Common myeloid progenitor, CD34-positive (primary cell): ENCODE measurements around the gene MINAR2.

Experiments
- CTCF ChIA-PET: fragments of 350-600 bp; sonication (Branson Sonifier 250); formaldehyde crosslinking; loops from one replicate; lab custom pipeline; 2021; ENCODE audit warnings: antibody characterized with exemption; lab: Charles Lee
- POLR2A ChIA-PET: fragments of 350-600 bp; sonication (Branson Sonifier 250); formaldehyde crosslinking; loops from one replicate; lab custom pipeline; 2021; ENCODE audit warnings: antibody characterized with exemption; lab: Charles Lee
- DNase-seq, 3 donors: peaks; one replicate each; pipeline versions ENCODE4 v3.0.0 to v3.0.0-alpha.2; 2013
- H3K27ac ChIP-seq, 2 experiments: 1 replicate in 1 of 2; 2 replicates in 1 of 2; pipeline ENCODE4 v1.7.0; 2013; ENCODE audit warnings: inconsistent platforms in 2 of 2, low read length in 2 of 2, mild to moderate bottlenecking in 2 of 2, low read depth in 1 of 2, moderate library complexity in 1 of 2; ENCODE audit not compliant: severe bottlenecking in 2 of 2, insufficient read depth in 1 of 2, poor library complexity in 1 of 2
- H3K27me3 ChIP-seq, 5 experiments: replicated peaks in 2 of 5; 1 replicate in 3 of 5; 2 replicates in 2 of 5; pipeline versions ENCODE4 v1.6.1 to v1.7.0; 2013; ENCODE audit warnings: low read length in 4 of 5, mild to moderate bottlenecking in 2 of 5, moderate library complexity in 2 of 5, inconsistent platforms in 1 of 5; ENCODE audit not compliant: insufficient read depth in 5 of 5, control insufficient read depth in 4 of 5
- H3K36me3 ChIP-seq, 4 experiments: 1 replicate in 2 of 4; 2 replicates in 2 of 4; pipeline versions ENCODE4 v1.6.1 to v1.7.0; 2013; ENCODE audit warnings: low read length in 3 of 4, control low read depth in 1 of 4, mild to moderate bottlenecking in 1 of 4; ENCODE audit not compliant: control insufficient read depth in 4 of 4, insufficient read depth in 4 of 4
- H3K4me1 ChIP-seq, 4 experiments: 1 replicate in 3 of 4; 2 replicates in 1 of 4; pipeline versions ENCODE4 v1.6.1 to v1.7.1; 2013; ENCODE audit warnings: low read length in 3 of 4, mild to moderate bottlenecking in 3 of 4, control low read depth in 1 of 4, inconsistent platforms in 1 of 4, moderate library complexity in 1 of 4; ENCODE audit not compliant: control insufficient read depth in 4 of 4, insufficient read depth in 4 of 4; ENCODE audit errors: control extremely low read depth in 1 of 4
- H3K4me3 ChIP-seq, 7 experiments: 1 replicate in 4 of 7; 2 replicates in 3 of 7; pipeline versions ENCODE4 v1.5.1 to v1.7.0; 2013; ENCODE audit warnings: mild to moderate bottlenecking in 7 of 7, low read length in 6 of 7, moderate library complexity in 6 of 7, inconsistent platforms in 2 of 7, low read depth in 2 of 7, control low read depth in 1 of 7; ENCODE audit not compliant: insufficient read depth in 4 of 7, control insufficient read depth in 1 of 7; ENCODE audit errors: extremely low read depth in 1 of 7
- H3K9me3 ChIP-seq, 5 experiments: 1 replicate in 4 of 5; 2 replicates in 1 of 5; pipeline versions ENCODE4 v1.6.1 to v1.7.1; 2013; ENCODE audit warnings: low read length in 4 of 5, mild to moderate bottlenecking in 2 of 5, inconsistent platforms in 1 of 5, low read depth in 1 of 5, moderate library complexity in 1 of 5; ENCODE audit not compliant: control insufficient read depth in 4 of 5, insufficient read depth in 2 of 5; ENCODE audit errors: control extremely low read depth in 1 of 5
- WGBS: methylation state at CpG from one replicate; pipeline ENCODE4 v1.1.5; 2013; ENCODE audit not compliant: insufficient coverage; 5-methylcytosine and 5-hydroxymethylcytosine counted together

Gene MINAR2

DNA sequence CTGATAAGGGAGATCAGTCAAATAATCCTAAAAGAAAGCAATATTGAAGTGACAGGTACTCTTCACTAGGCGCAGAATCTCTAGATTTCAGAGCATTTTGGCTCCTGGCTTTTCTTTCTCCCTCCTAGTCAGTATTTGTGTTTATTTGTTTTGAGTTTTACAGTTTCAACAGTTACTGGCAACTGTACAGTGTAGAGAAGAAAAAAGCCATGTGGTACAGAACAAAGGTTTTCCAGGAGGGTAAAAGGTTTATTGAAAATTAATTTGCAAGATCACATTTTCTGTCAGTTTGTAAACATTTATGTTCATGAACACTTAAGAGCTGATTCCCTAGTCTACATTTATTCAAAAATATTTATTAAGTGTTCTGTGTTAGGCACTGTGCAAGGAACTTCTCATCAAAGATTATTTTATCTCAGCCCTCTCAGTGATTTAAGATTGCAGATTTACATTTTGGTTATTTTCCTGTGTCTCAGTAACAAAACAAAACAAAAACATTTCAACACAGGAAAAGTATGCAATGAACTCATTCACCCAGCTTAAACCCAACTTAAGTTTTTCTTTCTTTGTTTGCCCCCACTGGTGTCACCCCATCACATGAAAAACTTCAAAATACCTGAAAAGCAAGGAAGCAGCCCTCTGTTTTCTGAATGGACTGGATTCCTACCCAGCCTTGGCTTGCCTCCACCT is 12.9 kb downstream of the MINAR2 start:
- H3K9me3 ChIP-seq = no peaks in the 10 kb centered on the region
- no peak overlapping the region for H3K4me3 ChIP-seq
- CTCF ChIA-PET = interaction anchor here (1.5 to 1.9 kb wide), 2 partner anchors 10 kb away, joined by 4 to 8 read pairs; no protein-coding TSS in a partner anchor
- WGBS = 100% methylated on average over 1 of the region's 1 CpG
- no peak for DNase-seq
- no peak overlapping the region for H3K27ac ChIP-seq
- H3K36me3 ChIP-seq = no peaks in the 10 kb centered on the region
- no peaks in the 10 kb centered on the region for H3K4me1 ChIP-seq
- H3K27me3 ChIP-seq = peaks cover 0 to 2% (median 0%) of the 10 kb centered on the region in 5 experiments
- POLR2A ChIA-PET = no interaction called here

DNA sequence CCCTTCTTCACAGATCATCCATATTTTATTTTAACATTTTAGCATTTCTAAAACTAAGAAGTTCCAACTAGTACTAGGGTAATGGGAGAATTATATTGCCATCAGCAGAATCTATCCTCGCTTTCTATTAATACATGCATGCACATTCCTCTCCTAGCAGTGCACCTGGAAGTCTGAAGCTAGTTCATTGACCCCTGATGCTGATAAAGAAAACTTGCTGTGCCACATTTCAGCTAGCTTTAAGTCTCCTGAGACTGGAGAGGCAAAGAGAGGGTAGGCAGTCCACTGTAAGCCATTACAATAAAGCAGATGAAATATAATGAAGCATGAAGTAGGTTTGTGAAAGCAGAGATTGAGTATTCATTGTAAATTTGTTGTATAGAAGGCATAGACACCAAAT is 15.8 kb downstream of the MINAR2 start:
- no peaks in the 10 kb centered on the region for H3K9me3 ChIP-seq
- DNase-seq = no peak
- H3K4me1 ChIP-seq = no peaks in the 10 kb centered on the region
- H3K27ac ChIP-seq = no peak overlapping the region
- H3K27me3 ChIP-seq = peaks cover 0 to 2% (median 0%) of the 10 kb centered on the region in 5 experiments
- no peaks in the 10 kb centered on the region for H3K36me3 ChIP-seq
- no CpG with 5 or more reads among the region's 1 CpG for WGBS
- ChIA-PET CTCF (interaction anchor here (1.0 kb wide), 1 partner anchor 9 kb away, joined by 7 read pairs; no protein-coding TSS in a partner anchor), POLR2A (no interaction called here)
- no peak overlapping the region for H3K4me3 ChIP-seq

- CTCF ChIA-PET = interaction anchor here (0.8 to 2.2 kb wide), 2 partner anchors 8 to 25 kb away, joined by 3 to 9 read pairs; no protein-coding TSS in a partner anchor
- POLR2A ChIA-PET = no interaction called here
- peaks cover 0 to 2% (median 0%) of the 10 kb centered on the region in 5 experiments for H3K27me3 ChIP-seq
- DNase-seq = no peak
- no peaks in the 10 kb centered on the region for H3K9me3 ChIP-seq
- H3K4me3 ChIP-seq = no peak overlapping the region
- 93% methylated on average over 2 of the region's 2 CpGs for WGBS
- H3K4me1 ChIP-seq = peaks cover 0 to 2% (median 0%) of the 10 kb centered on the region in 4 experiments
- H3K36me3 ChIP-seq = no peaks in the 10 kb centered on the region
- H3K27ac ChIP-seq = no peak overlapping the region
Measured at GRCh38 chr5:129766798-129767197, 18.9 kb downstream of the MINAR2 start.

GRCh38 chr5:129767927-129768380 is 20.1 kb downstream of the MINAR2 start:
- ChIA-PET POLR2A (no interaction called here), CTCF (interaction anchor here (0.6 to 8.7 kb wide), 7 partner anchors 9 to 365 kb away, joined by 3 to 62 read pairs (median 5); no protein-coding TSS in a partner anchor)
- WGBS = 0% methylated on average over 2 of the region's 3 CpGs
- Histone ChIP-seq H3K9me3 (no peaks in the 10 kb centered on the region), H3K36me3 (no peaks in the 10 kb centered on the region), H3K27ac (no peak overlapping the region), H3K4me1 (peaks cover 0 to 2% (median 0%) of the 10 kb centered on the region in 4 experiments), H3K27me3 (peaks cover 0 to 2% (median 0%) of the 10 kb centered on the region in 5 experiments), H3K4me3 (no peak overlapping the region)
- peak; percentile 92 to 95 (median 93) for DNase-seq

- H3K4me1 ChIP-seq = peaks cover 0 to 2% (median 0%) of the 10 kb centered on the region in 4 experiments
- no peak for DNase-seq
- H3K9me3 ChIP-seq = no peaks in the 10 kb centered on the region
- ChIA-PET POLR2A (no interaction called here), CTCF (interaction anchor here (0.6 to 8.7 kb wide), 8 partner anchors 9 to 366 kb away, joined by 3 to 62 read pairs (median 4); no protein-coding TSS in a partner anchor)
- H3K4me3 ChIP-seq = no peak overlapping the region
- H3K27me3 ChIP-seq = peaks cover 0 to 2% (median 0%) of the 10 kb centered on the region in 5 experiments
- no peak overlapping the region for H3K27ac ChIP-seq
- 94% methylated on average over 3 of the region's 6 CpGs for WGBS
- no peaks in the 10 kb centered on the region for H3K36me3 ChIP-seq
Measured at GRCh38 chr5:129768735-129769134, 20.8 kb downstream of the MINAR2 start.

GRCh38 chr5:129770024-129770820 is 22.3 kb downstream of the MINAR2 start:
- peaks cover 0 to 2% (median 0%) of the 10 kb centered on the region in 4 experiments for H3K4me1 ChIP-seq
- no peak overlapping the region for H3K27ac ChIP-seq
- no peak overlapping the region for H3K4me3 ChIP-seq
- H3K9me3 ChIP-seq = no peaks in the 10 kb centered on the region
- ChIA-PET POLR2A (interaction anchor here (0.6 kb wide), 1 partner anchor 1339 kb away, joined by 3 read pairs; no protein-coding TSS in a partner anchor), CTCF (interaction anchor here (0.5 to 8.7 kb wide), 15 partner anchors 9 to 1236 kb away, joined by 3 to 62 read pairs (median 3); partner anchors contain the start of gene MINAR2)
- no peaks in the 10 kb centered on the region for H3K36me3 ChIP-seq
- WGBS = 90% methylated on average over 4 of the region's 5 CpGs
- peaks cover 0 to 2% (median 0%) of the 10 kb centered on the region in 5 experiments for H3K27me3 ChIP-seq
- DNase-seq = no peak
